GM19397 (cell line): ENCODE measurements around the gene SNX27.
"Not testable (repeated sequence)": the region's sequence is repeated elsewhere in the genome, so short reads cannot be mapped to it uniquely, and the experiment has no call there.

Source experiments
- ATAC-seq: cut with Tn5 transposase; IDR thresholded peaks from one replicate; pipeline ENCODE4 v1.9.1; 2021; ENCODE audit warnings: mild to moderate bottlenecking, moderate library complexity; ENCODE audit not compliant: unreplicated experiment

Gene SNX27

GRCh38 chr1:151718666-151719065 is 106.8 kb downstream of the SNX27 start:
- no peak for ATAC-seq

- no peak for ATAC-seq
Observed at GRCh38 chr1:151720125-151720524, 108.3 kb downstream of the SNX27 start.

GRCh38 chr1:151720554-151720953 is 108.7 kb downstream of the SNX27 start:
- no peak for ATAC-seq

- ATAC-seq, result peak; percentile 69
Observed at GRCh38 chr1:151720974-151721787, 109.3 kb downstream of the SNX27 start, which contains the start of gene RIIAD1. TSS of gene RIIAD1 (plus strand) at chr1:151721522. CDS start at chr1:151721537, 15 bp downstream.

GRCh38 chr1:151721788-151722510 is 110.1 kb downstream of the SNX27 start:
- ATAC-seq, result no peak

- ATAC-seq, result no peak
Observed at GRCh38 chr1:151723726-151724370, 112.0 kb downstream of the SNX27 start.

- ATAC-seq, result no peak
Observed at GRCh38 chr1:151728151-151729054, 116.6 kb downstream of the SNX27 start.

GRCh38 chr1:151729157-151729965 is 117.5 kb downstream of the SNX27 start:
- no peak for ATAC-seq

GRCh38 chr1:151729966-151730291 is 118.1 kb downstream of the SNX27 start:
- no peak for ATAC-seq

GRCh38 chr1:151733126-151733525 is 121.3 kb downstream of the SNX27 start:
- ATAC-seq, result no peak

- ATAC-seq, result not testable (repeated sequence)
Observed at GRCh38 chr1:151733995-151734394, 122.1 kb downstream of the SNX27 start.

- ATAC-seq, result no peak
Observed at GRCh38 chr1:151737026-151737425, 125.2 kb downstream of the SNX27 start.

GRCh38 chr1:151737479-151737878 is 125.6 kb downstream of the SNX27 start:
- no peak for ATAC-seq

GRCh38 chr1:151739590-151740355 is 127.9 kb downstream of the SNX27 start:
- no peak for ATAC-seq

GRCh38 chr1:151741516-151741915 is 129.7 kb downstream of the SNX27 start:
- no peak for ATAC-seq
